Activated naive CD8-positive, alpha-beta T cell treated with anti-CD3 and anti-CD28 coated beads, Interleukin-2, amount 50 U/mL, for 16 hours (primary cell): Measurements from ENCODE around the gene TRIO.

Experiments
- DNase-seq: peaks from one replicate; pipeline ENCODE4 v3.0.0-alpha.2; 2020; ENCODE audit warnings: low read depth, low spot score

TRIO gene

DNA sequence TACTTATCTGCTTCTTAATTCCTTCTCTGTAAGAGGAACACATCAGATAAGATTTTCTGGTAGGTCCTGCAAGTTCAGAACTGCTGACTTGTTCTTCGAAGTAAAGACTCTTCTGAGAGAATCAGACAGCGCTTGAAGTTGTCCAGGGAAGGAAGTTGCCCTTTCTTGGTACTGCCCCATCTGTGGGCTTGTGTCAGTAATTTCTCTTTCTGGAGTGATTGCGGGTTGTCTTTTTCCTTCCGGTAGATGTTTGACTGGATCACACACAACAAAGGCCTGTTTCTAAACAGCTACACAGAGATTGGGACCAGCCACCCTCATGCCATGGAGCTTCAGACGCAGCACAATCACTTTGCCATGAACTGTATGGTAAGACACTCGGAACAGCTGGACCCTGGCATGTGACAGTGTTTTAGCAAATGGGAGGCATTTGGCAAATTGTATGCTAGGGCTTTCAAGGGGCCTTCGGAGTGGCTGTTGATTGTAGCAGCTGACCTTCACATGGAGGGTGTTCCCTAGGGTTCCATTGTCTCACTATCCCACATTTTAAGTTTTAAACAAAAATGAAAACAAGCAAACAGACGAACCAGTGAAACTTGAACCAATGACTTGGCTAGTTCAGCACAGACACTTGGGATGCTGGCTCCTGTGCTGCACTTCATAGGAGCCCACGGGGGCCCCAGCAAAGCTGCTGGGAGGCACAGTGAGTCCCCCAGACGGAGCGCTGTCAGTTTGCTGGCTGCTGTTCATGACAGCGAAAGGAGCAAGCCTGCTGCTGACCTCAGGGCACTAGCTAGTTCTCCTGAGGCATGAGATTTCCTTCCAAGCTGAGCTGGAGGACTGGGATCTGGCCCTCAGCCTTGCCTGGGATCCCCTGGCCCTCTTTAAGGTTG is 149.9 kb downstream of the TRIO start:
- no peak for DNase-seq

DNA sequence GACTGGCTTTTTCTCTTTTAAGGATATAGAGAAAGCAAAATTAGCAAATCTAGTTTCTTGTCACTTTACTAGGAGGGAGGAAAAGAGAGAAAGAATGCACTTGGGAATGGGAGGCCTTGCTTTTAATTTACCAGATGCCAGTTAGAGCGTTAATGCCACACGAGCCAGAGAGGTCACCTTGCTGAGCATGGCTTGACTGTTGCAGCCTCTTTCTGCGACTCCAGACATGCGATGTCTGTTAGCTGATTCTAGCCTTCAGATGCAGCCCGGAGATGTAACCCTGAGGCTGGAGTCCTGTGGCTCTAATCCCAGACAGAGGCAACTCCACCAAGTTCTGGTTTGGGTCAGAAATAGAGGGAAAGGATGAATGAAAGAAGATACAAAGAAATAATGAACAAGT is 152.5 kb downstream of the TRIO start:
- no peak for DNase-seq

DNA sequence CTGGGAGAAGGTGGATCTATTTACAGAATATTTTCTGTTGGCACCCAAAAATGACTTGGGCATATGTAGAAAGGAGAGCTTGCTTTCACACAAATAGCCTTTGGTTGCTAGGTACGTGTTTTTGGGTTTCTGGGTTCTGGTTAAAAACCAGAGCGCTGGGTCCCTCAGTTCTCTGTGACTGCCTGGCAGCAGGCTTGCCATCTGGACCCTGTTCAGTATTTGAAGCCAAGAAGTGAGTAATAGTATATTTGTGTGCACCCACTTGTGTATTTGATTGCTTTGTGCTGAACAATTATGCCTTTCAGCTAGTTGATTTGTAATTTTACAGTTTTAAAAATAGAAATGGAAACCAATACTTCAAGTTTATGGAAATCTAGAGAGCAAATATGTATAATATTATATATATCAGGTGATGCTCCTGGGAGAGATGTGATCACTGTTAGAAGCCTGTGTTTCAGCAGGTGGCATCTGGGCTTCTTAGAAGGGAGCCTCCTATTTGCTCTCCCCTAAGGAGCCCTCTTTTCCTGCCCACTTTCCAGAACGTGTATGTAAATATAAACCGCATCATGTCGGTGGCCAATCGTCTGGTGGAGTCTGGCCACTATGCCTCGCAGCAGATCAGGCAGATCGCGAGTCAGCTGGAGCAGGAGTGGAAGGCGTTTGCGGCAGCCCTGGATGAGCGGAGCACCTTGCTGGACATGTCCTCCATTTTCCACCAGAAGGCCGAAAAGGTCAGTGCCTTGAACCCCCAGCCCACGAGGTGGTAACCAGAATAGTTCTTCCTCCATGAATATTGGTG is 153.6 kb downstream of the TRIO start:
- no peak for DNase-seq

DNA sequence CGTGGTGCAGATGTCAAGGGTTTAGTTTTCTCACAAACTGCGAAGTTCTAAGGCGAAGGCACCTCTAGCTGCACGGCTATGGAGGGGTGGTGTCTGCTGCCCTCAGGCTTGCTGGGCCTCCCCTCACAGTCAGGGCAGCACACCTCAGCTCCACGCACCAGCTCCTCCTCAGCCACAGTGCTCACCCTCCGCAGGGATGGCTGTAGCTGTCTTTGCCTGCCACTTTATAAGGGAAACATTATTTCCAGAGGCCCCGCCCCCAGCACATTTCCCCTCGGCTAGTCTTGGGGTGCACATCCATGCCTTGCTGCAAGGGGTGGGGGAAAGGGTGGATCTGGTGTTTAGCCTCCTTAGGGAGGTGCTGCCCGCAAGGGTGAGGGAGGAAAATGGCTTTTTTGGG is 154.6 kb downstream of the TRIO start:
- DNase-seq: no peak

DNA sequence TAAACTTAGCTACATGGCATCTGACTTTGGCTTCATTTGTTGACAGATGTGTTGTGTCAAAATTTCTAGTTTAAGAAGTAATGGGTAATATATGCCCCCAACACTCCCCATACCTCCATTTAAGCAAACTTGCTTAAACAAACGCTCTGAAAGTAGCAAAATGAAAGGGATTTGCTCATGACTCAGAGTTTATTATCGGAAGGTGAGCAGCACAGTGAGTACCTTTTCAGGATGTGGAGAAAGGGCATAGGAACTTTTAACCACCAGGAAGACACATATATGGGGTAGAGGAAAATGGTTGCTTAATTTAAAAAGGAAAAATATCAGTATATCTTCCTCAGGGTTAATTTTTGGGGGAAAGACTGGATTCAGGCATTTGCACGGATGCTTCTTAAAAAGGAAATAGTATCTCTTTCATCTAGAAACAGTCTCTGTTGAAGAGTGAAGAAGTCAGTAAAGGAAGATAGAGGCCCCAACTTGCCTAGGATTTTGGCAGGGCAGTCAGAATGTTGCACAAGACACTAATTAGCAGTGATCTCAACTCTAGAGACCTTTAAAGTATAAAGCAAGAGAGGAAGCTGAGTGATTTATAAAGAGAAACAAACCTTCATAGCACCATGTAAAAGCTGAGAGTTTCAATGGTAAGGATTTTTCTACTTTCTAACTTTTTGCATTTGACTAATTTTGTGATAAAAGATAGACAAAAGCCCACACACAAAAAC is 155.1 kb downstream of the TRIO start:
- no peak for DNase-seq

DNA sequence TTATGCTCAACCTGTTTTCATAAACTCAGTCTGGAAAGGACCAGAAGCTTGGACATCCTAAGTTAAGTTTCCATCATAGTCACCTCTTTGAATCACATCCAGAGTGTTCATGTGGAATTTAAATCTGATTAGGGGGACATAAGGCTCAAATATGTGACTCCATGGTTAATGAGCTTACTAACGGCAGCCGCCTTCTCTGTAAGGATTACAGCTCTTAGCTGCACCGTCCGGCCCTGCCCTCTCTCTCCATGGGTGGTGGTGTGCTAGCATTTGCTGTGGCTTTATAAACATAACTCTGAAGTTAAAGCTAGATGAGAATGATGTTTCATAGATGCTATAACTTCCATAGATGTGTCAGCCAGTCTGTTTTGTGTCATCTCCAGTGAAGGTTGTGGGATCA is 156.5 kb downstream of the TRIO start:
- no peak for DNase-seq

DNA sequence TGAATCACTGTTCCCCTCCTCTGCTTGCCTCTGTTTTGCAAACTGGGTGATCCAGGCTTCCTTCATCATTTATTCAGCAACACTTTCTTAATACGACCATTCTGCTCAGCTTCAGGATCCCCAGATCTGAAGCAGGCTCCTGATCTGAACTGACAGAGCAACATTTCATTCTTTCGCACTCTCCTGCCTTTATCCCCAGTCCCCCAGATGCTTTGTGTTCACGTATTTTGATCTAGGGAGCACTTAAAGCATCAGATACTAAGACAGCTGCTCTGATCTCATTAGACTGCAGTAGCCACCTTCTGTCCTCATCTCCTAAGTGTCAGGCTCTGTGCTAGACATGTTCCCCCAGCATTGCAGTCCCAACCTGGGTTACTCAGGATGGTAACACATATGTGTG is 158.0 kb downstream of the TRIO start:
- DNase-seq: no peak

DNA sequence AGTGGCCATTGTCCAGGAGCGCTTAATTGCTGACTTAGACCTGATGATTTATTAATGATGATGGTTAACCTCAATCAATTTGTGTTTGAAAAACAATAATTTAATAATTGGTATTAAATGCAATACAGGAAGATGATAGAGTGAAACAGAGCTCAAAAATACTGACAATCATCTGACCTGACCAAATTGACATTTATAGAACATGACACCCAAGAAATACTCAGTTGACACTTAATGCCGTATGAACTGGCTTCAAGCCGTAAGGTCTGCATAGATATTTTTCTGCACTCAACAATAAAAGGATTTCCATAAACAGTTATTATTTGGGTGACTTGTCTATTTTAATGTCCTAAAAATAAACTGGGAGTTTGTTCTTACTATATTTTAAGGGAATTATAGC is 159.2 kb downstream of the TRIO start:
- no peak for DNase-seq

DNA sequence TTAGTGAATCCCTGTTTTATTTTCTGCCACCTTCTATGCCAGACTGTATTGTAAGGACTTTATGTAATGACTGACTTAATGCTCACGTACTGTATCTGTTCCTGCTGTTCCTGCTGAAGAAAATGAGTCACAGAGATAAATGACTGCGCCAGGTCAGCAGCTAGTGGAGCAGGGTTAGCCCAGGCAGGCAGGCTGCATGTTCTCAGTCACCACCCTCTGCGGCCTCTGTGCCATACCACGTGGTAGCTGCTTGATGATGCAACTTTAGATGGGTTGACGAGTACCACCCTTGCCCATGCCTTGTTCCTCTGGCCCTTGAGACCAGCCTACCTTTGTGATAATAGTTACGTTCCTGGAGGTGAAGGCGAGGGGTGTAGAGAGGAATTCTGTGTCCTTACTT is 161.9 kb downstream of the TRIO start:
- DNase-seq: no peak

DNA sequence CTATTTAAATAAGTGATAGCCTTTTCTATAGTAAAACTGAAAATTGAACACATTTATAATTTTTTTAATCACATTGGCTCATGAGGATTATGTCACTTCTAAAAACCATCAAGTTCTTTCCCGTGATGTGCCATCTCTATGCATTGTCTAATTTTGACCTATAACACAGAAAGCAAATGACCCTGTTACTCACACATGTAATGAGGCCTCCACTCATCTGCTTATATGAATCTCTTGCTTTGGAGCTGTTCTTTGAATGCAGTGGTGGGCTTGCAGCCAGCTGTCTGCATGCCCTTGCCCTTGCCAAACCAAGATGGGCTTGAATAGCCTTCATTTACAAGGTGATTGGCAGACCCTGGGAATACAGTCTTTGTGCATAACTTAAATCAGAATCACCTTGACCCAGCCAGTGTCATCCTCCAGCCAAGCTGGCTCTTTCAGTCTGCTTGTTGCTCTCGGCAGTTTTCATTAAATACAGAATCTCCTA is 163.2 kb downstream of the TRIO start:
- DNase-seq: no peak

DNA sequence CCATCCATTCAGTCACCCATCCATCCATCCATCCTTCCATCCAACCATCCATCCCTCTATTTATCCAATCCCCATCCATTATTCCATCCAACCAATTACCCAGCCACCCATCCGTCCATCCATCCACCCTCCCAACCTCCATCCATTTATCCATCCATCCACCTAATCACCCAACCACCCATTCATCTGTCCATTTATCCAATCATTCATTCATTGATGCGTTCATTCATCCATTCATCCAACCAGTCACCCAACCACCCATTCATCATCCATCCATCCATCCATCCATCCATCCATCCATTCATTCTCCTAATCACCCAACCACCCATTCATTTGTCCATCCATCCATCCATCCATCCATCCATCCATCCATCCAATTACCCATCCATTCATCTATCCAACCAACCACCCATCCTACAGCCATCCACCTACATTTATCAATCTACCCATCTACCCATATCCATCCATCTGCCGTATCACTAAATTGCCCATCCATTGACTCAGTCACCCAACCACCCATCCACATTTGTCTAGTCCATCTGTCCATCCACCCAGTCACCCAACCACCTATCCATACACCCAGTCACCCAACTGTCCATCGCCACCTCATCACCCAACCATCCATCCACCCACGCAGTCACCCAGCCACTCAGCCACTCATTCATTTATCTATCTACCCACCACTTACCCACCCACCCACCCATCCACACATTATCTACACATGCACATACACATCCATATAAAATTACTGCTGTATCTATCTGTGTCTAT is 165.4 kb downstream of the TRIO start:
- DNase-seq: no peak

DNA sequence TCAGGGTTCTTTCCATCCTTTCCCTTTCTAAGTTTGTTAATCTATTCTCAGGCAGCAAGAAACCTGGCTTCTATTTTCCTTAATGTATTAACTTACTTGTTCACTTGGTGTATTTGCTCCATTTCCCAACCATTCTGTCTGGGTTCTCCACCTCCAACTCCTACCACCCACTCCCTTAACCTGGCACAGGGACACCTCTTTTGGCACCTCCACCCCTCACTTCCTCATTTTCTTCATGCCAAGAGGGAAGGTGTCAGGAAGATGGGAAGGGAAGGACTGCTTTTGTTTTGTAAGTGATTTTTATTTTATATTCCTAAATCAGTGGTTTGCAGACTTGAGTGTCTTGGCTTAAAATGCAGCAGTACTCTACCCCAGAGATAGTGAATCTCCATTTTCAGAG is 166.1 kb downstream of the TRIO start:
- DNase-seq: no peak

DNA sequence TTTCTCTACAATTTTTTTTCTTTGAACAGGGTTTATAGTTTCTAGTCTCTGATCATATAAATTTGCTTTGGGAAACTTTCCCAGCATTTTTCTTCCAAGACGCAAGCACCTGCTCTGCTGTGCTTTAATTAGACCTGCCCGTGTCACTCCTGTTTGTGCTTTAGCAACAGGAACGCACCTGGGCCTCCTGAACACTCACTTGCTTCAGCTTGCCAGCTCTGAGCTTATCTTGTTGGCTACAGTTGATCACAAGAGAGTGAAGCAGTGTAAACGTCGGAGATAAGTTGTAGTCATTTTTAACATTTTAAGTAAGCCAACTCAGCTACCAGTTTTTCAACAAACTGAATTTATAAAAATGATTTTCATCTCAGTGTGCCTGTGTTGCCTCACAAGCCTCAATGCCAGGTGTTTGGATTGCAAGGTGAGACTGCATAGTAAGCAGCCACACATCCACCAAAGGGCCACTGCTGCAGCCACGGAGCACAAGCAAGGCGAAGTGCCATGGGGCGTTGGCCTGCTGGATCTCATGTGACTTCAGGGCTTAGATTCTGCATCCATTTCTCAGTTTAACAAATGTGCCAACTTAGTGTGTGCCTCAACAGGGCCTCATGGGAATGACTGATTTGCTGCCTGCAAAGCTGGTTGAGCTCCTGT is 166.9 kb downstream of the TRIO start:
- DNase-seq: no peak

DNA sequence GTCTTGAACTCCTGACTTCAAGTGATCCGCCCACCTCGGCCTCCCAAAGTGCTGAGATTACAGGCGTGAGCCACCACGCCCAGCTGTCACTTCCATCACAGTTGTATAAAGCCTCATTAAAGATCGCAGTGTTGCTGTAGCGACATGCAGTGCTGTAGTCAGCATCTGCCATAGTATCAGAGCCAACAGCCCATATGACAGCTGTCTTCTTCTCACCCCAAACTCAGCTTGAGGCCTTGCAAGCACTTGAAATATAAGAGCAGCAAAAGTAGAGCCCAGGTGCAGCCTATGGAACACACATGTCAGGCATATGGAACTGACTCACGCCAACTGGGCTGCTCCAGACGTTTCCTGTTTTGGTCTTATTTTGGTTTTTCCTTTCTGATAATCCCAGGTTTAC is 167.8 kb downstream of the TRIO start:
- no peak for DNase-seq

DNA sequence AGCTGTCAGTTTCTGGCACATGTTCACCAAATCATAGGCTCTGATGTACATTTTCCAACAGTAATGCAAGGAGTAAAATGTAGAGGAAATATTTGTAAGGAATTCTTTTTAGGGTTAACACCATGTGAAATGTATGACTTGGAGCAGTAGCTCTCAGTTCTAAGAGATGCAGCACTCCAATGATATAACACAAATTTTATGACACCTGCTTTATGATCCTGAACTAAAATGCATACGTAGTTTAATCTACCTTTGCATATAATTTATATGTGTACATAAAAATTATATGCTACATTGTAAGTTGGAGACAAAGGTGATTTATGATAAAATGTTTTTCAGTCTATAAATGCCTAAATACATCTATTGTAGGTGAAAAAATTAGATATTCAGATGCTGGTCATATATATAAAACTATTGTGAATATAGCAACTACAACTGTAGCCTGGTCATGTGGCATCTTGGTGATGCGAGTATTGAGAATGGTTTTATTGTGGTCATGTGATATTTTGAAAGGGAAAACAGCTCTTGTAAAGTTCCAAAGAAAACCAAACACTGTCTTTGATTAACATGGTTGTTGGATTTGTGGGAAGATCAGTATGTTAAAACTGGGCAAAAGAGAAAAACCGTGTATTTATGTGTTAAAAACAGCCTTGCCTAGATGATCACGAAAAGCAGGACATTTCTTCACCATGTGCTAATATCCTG is 171.0 kb downstream of the TRIO start:
- no peak for DNase-seq

DNA sequence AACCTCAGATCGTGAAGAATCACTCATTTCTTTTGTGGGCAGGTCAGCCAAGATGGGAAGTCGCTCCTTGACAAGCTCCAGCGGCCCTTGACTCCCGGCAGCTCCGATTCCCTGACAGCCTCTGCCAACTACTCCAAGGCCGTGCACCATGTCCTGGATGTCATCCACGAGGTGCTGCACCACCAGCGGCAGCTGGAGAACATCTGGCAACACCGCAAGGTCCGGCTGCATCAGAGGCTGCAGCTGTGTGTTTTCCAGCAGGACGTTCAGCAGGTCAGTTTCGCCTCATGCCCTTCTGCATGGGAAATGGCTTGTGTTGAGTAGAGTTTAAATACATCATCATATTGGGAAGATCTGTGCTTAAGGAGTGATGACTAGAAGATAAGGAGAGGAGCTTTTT is 173.3 kb downstream of the TRIO start:
- DNase-seq: no peak

DNA sequence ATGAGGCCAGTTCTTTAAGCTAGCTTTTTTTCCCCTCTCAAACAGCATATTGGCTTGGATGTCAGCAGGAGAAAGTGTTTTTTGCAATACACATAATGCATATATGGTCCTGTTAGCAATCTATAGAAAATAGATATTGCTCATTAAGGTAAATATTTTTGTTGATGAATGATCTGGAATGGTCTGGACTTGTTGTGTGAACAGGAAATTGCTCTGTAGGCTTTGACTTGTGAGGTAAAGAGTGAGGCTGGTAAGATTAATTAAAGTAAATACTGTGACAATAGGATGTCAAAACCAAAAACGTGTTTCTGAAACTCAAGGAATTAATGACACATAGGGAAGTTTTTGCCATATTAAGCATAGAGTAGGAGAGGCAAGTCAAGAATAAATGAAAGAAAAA is 176.0 kb downstream of the TRIO start:
- DNase-seq: no peak

DNA sequence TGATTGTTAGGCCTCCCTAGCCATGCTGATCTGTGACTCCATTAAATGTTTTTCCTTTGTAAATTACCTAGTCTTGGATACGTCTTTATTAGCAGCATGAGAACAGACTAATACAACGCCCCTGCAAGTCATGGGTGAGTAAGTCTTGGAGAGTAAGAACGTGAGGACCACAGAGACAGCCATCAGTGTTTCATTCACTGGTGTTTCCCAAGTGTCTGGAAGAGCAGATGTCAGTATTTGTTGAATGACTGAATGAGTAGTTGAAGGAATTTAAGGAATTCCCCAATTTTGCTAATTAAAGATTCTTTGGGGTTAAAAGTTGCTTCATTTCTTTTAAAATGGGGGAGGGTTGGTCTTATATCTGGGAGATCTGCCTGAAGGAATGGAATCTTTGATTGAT is 178.8 kb downstream of the TRIO start:
- DNase-seq: no peak

DNA sequence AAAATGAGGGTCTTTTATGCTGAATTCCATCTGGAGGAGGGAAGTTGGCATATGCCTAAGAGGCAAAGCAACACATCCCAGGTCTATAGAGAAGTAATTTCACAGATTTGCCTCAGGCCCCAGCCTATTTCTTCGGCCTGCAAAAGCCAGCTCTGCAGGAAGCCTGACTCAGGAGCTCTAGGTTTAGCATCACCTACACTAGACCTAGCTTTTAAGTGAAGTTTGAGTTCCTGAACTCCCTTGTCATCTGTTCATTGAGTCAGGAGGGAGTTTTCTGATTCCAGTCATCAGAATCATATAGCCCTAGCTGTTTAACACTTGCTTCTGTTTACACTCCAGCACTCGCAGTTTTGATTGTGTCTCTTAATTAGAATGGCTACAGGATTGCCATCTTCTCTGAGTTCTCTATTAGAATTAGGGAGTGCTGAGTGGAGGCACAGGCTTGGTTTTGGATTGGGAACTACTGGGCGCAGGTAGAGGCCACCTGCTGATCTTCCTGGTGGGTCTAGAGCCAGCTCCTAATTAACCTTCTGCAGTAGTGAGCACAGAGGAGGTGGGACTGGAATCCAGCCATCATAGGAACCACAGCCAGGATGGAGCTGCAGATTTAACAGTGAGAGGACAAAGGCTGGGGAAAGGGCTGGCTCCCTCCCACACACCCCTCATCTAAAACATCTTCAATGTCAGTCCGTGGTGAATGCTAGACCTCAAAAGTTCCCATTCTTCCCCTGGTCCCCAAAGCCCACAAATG is 179.5 kb downstream of the TRIO start:
- no peak for DNase-seq

DNA sequence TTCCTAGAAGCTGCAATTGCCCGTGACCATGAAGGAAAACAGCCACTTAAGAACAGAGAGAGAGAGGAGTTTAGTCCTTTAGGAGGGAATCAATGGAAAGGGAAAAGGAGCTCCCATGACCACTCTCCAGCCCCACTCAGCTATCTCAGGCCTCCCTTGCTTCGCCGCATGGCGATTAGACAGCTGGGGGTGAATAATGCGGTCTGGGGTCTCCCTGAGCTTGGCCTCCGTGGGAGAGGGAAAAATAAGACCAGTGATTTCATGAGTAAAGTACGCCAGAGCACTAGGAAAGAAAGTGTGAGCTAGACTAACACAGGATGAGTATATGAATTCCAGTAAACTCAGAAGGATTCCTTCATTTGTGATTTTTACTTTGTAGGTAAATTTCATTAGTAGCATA is 180.3 kb downstream of the TRIO start:
- DNase-seq: no peak
